GM21360 (cell line): Measurements from ENCODE around the gene ABLIM2.
A peak's percentile ranks its signal among the peaks of the same experiment; 100 is the strongest.

Experiments
- ATAC-seq: cut with Tn5 transposase; IDR thresholded peaks from one replicate; pipeline ENCODE4 v1.9.1; 2021; ENCODE audit warnings: mild to moderate bottlenecking, moderate library complexity; ENCODE audit not compliant: unreplicated experiment

ABLIM2 gene

DNA sequence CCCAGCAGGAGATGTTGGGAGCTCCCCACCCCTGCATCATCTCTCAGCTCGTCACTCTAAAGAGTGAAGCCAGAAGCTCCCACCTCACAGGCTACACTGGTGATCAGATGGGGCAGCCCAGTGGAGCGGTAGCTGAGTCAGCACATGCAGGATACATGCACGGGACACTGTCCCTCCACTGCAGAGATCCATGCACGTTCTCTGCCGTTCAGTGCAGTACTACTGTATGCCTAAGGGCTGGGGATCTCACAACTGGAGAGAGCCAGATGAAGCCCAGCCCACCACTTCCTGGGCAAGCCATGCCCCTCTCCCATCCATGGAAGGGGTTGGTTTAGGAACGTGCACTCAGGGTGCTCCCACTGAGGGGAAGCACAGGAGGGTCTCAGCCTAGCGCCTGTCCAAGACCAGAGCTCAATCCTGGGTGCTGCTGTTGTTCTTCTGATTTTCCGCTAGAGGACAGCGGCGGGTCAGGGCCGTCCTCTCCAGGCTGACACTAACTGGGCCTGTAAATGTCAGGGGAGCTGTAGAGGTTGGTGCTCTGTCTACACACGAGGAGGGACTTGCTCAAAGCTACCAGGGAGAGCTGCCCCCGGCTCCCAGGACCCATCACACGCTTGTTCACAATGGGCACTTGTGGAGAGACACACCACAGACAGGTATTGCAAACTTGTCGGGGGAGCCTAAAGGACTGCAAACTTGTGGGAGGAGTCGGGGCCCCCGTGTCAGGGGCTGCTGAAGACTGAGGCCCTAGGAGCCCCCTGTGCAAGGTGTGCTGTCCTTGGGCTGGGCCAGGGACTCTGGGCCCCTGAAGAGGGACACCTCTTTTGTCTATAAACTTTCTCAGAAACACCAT is 18.2 kb upstream of the ABLIM2 start:
- ATAC-seq = no peak

DNA sequence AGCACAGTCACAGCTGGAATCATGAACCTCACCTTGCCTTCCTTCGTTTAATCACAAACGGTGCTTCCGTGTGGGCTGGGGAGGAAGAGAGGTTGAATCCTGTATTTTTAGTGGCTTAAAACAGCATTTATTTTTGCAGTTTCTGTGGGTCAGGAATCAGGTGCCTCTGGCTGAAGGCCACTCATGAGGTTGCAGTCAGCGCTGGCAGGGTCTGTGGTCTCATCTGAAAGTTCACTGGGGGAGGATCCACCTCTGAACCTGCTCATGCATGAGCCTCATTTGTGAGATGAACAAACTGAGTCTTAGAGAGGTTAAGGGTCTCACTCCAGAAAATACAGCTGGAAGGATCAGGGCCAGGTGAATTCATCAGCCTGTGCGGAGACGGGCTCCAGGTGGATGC is 17.1 kb upstream of the ABLIM2 start:
- no peak for ATAC-seq

DNA sequence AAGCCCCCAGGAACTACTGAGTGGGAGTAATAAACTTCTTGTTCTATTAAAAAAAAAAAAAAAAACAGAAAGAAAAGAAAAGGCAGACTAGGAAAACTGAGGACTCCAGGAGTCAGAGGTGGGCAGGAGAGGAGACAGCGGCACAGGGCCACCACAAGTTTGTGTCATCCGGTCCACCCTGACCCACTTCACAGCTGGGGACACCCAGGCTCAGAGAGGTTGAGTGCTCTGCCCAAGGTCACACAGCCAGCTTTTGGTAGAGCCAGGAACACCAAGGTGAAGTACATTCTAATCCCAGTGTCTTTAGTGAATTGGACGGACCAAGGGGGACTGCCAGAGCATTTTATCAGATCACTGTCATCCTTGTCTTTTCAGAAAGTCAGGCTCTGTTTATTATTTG is 16.4 kb upstream of the ABLIM2 start:
- no peak for ATAC-seq

DNA sequence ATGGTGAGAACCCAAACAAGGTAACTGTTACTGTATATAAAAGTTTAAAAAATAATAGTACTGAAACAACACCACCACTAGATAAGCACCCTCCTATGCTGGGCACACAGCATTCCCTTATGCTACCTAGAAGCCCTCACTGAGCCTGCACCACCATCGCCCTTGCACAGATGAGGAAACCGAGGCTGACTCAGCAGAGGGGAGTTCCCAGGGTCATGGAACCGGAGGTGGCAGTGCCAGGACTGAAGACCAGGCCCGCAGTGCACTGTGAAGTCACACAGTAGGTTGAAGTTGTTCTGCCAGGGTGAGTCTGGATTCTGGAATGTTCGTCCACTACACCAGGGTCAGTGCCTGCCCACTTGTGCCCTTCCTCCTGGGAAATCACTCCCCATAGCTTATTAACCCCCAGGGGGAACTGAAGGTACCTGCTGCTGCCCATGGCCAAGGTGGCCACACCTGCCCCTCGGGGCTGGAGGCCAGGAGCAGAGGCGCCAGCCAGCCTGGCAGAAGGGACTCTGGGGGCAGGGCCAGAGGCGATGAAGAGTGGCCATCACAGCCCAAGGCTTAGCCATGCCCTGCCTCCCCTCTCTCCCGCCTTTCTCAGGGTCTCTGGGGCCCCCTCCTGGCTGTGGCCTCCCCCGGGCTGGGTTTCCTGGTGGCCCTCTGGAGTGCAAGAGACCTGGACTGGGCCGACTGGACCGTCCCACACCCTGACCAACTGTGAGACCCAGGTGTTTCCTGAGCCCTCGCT is 15.1 kb upstream of the ABLIM2 start:
- no peak for ATAC-seq

DNA sequence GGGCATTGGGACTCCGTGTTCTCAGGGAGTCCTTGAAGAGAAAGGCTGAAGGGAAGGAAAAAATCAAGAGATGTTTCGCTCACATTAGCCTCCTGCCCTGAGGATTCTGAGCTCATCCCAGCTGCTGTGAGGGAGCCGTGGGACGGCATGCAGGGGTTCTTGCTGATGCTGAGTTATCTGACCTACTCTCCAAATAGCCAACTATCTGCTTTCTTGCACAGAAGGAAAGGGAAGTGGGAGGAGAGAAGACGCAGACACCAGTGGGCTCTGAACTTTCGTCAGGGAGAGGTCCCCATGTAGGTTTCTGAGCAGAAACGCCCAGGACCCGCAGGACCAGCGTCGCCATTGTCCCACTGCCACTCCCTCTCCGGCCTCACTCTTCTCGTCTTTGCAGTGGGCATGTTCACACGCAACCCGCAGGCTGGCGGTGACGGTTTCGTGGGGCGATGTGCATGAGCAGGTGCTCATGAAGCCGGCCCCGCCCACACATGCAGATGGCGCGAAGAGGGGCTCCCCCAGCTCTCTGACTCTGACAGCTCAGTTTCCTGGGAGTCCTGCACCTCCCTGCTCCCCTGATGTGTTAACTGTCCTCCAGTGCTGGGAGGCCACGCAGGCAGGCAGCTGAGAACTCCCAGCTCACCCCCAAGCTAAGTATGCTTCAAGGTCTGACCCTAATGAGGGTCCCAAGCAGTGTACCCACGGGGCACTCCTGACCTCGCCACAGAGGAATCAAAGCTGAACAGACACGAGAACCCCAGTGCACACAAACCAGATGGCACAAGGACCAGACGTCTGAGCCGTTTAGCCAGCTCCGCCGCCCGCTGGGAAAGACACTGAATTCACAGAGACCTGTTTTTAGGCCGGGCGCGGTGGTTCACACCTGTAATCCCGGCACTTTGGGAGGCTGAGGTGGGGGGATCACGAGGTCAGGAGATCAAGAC is 13.6 kb upstream of the ABLIM2 start:
- ATAC-seq = peak; percentile 71

DNA sequence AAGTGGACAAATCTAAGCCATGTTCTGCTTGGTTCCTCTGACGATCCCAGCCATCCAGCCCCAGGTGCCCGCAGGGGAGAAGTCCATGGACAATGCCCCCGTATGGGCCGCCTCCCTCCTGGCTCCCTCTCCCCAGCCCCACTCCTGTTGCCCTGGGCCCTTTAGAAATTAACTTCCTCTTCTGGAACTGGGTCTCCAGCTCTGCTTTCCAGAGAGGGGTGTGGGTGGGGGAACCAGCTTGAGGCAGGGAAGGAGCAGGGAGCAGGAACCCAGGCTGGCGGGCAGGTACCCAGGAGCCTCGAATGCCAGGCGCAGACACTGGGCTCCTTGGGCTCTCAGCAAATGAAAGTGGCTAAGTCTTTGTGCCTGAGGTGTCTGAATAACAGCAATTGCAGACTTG is 12.7 kb upstream of the ABLIM2 start:
- ATAC-seq = no peak

DNA sequence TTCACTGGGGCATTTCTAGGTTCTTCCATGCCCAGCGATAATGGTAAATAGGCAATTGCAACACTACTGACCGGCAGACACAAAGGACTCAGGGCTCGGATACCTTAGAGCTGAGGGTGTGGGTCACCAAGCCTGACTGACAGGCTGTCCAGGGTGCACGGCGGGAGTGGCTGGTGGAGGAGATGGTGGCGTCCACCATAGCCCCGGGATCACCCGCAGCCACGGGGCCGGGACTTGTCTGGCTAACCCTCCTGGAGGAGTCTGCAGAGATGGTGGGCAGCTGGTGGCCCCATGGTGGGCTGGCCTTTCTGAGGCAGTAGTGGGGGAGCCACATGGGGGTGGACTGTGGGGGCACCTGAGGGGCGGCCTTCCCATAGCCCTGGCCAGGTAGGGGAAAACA is 11.7 kb upstream of the ABLIM2 start:
- no peak for ATAC-seq

DNA sequence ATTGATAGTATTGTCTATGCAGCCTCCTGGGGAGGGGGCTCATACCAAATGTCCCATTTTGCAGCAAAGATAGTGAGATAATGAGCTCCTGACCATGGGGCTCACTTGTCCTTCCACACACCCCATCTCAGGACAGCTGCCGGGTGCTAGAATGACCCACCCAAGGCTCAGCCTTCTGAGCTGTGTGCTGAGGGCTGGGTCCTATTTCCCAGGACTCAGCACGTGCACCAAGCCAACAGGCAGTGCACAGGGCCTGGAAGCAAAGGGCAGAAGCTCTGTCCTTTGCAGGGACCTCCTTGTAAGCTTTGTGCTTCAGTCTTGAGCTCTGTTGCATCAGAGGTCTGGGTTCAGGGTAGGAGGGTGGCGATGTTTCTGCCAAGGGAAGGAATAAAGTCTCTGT is 11.2 kb upstream of the ABLIM2 start:
- ATAC-seq = no peak

DNA sequence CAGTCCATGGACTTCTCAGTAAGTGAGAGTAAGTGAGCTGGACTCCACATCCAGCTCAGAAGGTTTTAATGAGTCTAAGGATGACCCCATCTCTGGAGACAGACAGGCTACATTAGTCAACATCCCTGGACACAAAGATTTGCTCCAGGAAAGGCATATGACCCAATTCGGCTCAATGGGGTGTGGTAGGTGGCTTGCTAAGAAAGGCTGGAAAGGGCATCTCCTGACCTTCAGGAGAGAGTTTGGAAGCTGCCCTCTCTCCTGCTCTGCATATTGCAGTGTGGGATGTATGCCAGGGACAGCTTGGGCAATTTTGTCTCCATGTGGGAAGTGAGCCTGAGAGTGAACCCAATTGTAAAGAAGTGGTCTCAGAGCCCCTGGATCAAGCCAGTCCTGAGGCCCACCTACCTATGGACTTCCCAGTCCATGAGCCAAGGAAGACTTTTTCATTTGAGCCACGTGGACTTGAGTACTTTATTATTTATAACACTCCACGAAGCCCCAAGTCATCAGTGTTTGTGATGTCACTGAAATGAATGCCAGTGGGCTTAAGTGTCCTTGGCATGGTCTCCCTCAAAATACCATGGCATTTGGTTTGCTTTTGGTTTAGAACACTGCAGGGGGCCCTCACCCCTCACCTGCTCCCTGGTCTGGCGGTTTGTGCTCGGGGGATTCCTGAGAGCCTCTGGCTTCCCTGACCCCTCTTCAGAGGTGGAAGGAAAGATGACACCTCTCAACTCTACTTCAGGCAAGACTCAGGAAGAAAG is 10.4 kb upstream of the ABLIM2 start:
- no peak for ATAC-seq

DNA sequence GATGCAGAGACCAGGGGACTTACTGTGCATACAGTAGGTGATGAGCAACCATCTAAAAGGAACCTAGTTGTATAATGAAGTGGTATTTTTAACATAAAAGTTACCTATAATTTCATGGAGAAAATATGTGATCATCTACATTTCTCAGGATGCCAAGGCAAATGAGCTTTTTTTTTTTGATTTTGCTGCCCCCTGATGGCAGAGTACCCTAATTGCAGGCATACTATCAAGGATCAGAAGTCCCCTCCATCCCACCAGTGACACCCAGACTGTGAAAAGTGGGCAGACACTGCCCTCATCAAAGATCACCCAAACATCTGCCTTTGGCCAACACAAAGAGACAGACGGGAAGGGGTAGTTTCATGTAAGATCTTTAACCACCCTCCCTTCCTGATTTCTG is 9.6 kb upstream of the ABLIM2 start:
- ATAC-seq = no peak

DNA sequence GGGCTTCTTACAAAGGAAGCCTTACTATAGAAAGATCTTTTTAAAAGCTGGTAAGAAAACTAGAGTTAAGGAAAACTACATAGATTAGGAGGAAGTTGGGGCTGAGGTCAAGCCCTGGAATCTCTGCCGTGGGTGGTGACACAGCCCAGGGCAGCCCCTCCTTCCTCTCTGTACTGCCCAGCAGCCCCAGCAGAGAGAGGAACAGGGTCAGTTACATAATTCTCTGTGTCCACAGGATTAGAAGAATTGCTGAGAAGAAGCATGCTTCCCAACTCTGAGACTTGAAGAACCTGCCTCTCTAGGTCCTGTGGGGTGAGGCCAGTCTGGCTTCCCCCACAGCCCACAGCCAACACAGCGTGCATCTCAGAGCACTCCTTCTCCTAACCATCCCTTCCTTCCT is 9.2 kb upstream of the ABLIM2 start:
- no peak for ATAC-seq

DNA sequence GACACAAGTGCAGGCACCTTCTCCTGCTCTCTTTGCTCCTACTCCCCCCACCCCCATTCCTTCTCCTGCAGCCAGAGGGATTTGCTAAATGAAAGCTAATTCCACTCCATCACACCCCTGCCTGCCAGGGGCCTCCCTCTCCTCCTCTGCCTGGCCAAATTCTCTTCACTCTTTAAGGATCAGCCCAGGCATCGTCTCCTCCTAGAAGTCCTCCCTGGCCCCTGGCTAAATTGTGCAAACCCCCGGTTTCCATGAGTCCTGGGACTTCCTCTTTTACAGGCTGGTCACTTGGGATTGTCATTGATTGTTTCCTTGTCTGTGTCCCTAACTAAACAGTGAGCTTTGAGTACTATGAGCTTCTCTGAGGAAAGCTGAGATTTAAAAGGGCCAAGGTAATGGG is 8.7 kb upstream of the ABLIM2 start:
- no peak for ATAC-seq

DNA sequence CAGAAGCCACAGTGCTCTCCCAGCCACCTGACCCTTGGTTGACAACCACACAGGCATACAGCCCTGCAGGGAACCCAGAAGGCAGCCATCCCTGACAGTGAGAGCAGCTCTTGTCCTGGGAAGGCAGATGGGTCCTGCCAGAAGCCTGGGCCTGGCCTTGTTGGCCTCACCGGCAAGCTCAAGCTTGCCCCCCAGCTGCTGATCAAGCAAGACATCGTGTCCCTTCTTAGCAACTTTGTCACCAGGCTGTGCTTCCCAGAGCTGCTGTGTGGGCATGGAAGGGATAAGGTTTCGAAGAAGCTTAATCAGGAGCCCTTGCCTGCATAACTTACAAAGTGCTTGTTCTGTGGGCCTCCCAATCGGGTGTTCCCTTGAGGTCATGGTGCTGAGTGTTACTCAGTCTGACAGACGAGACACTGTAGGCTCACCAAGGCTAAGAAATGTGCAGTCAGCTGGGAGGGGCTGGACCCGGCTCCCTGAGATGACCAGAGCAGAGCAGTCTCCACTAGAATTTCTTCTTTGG is 6.8 kb upstream of the ABLIM2 start:
- ATAC-seq = no peak

DNA sequence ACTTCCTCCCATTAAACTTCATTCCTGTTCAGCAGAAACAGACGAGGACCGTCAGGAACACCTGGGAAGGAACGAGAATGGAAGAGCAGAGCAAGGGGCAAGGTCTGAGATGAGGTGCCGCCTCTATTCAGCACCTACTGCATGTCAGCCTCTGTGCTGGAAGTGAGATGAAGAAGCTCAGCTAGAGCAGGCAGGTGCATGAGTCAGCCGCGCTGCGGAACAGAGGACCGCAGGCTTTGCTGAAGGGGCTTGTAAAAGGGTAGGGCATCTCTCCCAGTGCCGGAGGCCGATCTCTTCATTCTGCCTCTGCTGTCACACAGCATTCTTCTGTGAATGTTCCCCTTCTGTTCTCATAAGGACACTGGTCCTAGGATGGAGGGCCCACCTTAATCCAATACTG is 6.1 kb upstream of the ABLIM2 start:
- ATAC-seq = no peak

DNA sequence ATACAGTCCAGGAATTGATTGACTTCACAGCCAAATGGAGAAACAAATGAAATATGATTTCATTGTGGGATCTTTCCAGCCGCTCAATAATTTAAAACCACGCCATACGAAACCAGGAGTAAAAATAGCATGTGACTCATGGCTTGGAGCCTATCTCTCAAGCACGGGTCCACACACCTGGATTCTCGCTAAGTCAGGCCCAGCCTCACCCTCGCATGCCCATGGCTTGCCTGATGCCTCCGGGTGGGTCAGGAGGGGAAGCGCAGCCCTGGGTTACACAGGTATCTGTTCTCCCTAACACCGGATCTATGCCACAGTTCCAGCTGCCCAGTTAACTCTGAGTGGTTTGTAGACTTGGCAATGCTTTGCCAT is 5.6 kb upstream of the ABLIM2 start:
- ATAC-seq = no peak

DNA sequence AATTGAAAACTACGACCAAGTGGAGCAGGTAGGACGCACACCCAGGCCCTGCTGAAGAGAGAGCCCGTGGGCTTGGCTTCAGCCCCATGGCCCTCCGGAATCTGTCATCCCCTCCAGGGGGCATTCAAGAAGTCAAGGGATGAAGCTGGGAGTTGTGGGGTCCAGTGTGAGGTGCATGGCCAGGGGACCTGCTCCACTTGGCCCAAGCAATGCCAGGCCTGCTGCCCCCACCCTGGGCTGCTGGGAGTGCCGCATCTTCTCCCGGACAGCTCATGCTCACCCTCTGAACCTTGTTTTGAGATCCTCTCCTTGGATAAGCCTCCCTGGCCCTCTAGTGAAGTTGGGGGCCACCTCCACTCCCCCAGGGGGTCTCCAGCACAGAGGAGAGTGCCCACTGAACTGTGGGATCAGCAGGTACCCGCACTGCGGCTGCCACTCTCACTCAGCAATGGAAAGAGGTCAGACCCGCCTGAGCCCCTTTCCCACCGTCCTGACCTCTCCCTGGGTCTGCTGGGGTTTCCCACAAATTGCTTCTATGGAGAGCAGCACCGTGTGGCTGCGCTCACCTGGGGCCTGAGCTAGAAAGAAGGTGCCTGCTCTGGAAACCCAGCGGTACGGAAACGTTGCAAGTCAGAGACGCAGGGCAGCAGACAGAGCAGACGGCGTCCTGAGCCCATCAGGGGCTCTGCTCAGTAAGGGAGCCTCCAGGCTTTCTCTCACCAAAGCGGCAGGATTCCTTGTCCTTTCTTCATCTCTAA is 5.0 kb upstream of the ABLIM2 start:
- ATAC-seq = no peak

DNA sequence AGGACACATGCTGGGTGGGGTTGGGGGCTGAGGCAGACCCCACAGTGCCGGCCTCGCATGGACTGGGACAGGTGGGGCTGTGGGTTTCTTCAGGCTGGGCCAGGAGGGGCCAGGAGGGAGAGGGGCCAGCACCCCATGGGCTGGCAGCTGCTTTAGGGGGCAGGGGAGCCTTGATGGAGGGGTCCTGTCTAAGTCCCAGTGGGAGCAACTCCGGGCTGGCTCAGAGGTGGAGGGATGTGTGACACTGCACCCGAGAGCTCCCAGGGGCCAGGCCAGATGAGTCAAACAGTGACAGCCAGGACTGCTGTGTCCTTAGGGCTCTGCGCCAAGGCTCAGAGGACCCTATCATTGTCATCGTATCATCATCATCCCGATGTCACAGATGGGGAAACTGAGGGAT is 4.4 kb upstream of the ABLIM2 start:
- ATAC-seq = no peak

DNA sequence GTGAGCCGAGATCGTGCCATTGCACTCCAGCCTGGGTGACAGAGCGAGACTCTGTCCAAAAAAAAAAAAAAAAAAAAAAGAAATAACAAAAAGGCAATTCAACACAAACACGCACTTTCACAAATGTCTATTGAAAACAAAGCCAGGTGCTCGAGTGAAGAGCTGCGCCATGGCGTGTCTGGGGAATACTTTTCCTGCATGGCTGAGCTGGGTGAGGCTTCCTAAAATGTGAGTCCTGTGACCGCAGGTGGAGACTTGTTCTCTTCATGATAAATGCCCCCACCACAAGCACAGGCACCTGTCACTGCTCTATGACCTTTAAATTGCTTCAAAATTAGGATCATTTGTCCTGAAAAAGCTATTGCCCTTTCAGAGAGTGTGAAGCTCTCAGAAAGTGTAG is 4.0 kb upstream of the ABLIM2 start:
- ATAC-seq = no peak

DNA sequence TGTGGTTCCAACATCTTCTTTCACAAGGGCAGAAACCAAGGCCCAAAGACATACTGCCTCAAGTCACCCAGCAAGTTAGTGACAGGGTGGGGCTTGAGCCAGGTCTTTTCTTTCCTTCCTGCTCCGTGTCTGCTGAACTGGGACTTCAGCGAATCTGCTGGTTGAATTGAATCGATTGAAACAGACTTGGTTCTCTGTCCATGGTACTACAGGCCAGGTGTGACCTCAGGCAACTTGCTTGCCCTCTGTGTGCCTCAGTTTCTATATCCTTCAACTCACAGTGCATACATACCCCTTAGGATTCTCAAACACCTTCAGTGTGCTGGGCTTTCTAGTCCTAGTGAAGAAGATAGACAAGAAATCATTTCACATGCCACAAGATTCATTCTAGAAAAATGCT is 2.0 kb upstream of the ABLIM2 start:
- no peak for ATAC-seq

DNA sequence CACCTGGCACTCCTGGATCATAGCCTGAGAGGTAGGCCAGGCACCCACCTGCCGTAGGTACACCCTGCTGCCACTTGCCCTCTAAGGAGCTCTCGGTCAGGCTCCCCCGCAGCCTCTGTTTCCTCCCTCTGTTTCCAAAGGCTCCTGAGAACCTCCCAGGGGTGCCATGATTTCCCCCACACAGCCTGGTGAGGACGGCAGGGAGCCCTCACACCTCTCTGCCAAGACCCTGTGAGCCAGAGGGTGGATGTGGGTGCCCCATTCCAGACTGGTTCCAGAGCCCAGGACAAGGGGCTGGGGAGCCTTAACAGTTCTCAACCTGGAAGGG is 1.6 kb upstream of the ABLIM2 start:
- no peak for ATAC-seq
